A549 treated with ZK216348 at 1 μM for 4 hours (cell line): ENCODE measurements around the gene SUMO4. TPM values are rescaled to one million over a fixed set of nuclear protein-coding genes. Genes with fewer than 3 reads are reported as not detected.

ENCODE experiments used
- total RNA-seq: library from RNA; stranded (reverse); fragments of 200-300 nt; extraction: Qiagen RNA extraction; gene quantifications from 5 replicates; pipeline ENCODE4 v1.2.3, GENCODE V29; 2022; ENCODE audit warnings: low read depth

Gene SUMO4
- total RNA-seq = not detected in 5 replicates

GRCh38 chr6:149400050-149400449 lies at the start of gene SUMO4:
Gene SUMO4, plus strand, starts transcription at chr6:149400262. Its CDS starts 130 bp downstream, at chr6:149400392.

Other genes with a start within 250 kb of the SUMO4 start
- 20.0 to 32.3 TPM (median 26.5 TPM) in 5 replicates for gene TAB2, start 82.5 kb upstream of the SUMO4 start, total RNA-seq
- 0.09 to 0.23 TPM in 2 of 5 replicates, not detected in the others for gene ZC3H12D, start 84.8 kb downstream of the SUMO4 start, total RNA-seq
- 13.0 to 29.4 TPM (median 14.5 TPM) in 5 replicates for gene PPIL4, start 145.8 kb downstream of the SUMO4 start, total RNA-seq
- 20.4 to 35.5 TPM (median 25.9 TPM) in 5 replicates for gene GINM1, start 166.1 kb downstream of the SUMO4 start, total RNA-seq
- 9.3 to 12.2 TPM (median 11.0 TPM) in 5 replicates for gene KATNA1, start 248.5 kb downstream of the SUMO4 start, total RNA-seq